Upper lobe of right lung (tissue), 1 donor: Measurements from ENCODE around the gene BNIP5. TPM values are rescaled to one million over a fixed set of nuclear protein-coding genes. Genes with fewer than 3 reads are reported as not detected.

Experiments used
- ATAC-seq: fragments of 200-7000 bp; cut with Tn5 transposase; one replicate; pipeline ENCODE4 v1.9.1; 2020; ENCODE audit warnings: mild to moderate bottlenecking, moderate library complexity
- DNase-seq: peaks from one replicate; pipeline ENCODE4 v3.0.0-alpha.2; 2020
- H3K27ac ChIP-seq: fragments of 200-600 bp; one replicate; pipeline ENCODE4 v1.8.0; 2022
- H3K27me3 ChIP-seq: fragments of 200-600 bp; one replicate; pipeline ENCODE4 v1.8.0; 2022; ENCODE audit warnings: mild to moderate bottlenecking
- H3K36me3 ChIP-seq: fragments of 200-600 bp; one replicate; pipeline ENCODE4 v1.8.0; 2022
- H3K4me1 ChIP-seq: fragments of 200-600 bp; one replicate; pipeline ENCODE4 v1.8.0; 2022
- H3K4me3 ChIP-seq: fragments of 200-600 bp; one replicate; pipeline ENCODE4 v1.8.0; 2022; ENCODE audit warnings: mild to moderate bottlenecking
- H3K9me3 ChIP-seq: fragments of 200-600 bp; one replicate; pipeline ENCODE4 v1.8.0; 2022
- CTCF ChIP-seq: fragments of 200-600 bp; IDR thresholded peaks from one replicate; pipeline ENCODE4 v1.8.0; 2022; ENCODE audit warnings: antibody characterized with exemption
- intact Hi-C: fragments of 100-400 bp; cut with DNase I; formaldehyde crosslinking; loops from one replicate; pipeline ENCODE4 v1.11.0; 2022
- total RNA-seq: library from RNA; stranded (reverse); fragmentation: NEBNext Ultra II Directional; extraction: Animal tissue kit (Norgen Biotek cat#: 25700); gene quantifications from one replicate; pipeline ENCODE4 v1.2.1, GENCODE V29; 2021
- donor health status: DM: no; HTN: yes; CAD: no; lungs with severe emphysema.

Gene BNIP5
- total RNA-seq, 1 donor from 2014 or later, result not detected

GRCh38 chr6:36375644-36376155 lies 39.0 kb upstream of the BNIP5 start:
- ATAC-seq (peak; percentile 8), DNase-seq (no peak)
- no peaks in the 10 kb centered on the region for H3K27me3 ChIP-seq
- H3K9me3 ChIP-seq, result no peaks in the 10 kb centered on the region
- no peak for TF ChIP-seq CTCF
- no peaks in the 10 kb centered on the region for H3K36me3 ChIP-seq
- intact Hi-C loops, result no loop called here
- no peak overlapping the region for H3K4me3 ChIP-seq
- H3K4me1 ChIP-seq, result no peaks in the 10 kb centered on the region
- no peak overlapping the region for H3K27ac ChIP-seq

GRCh38 chr6:36374972-36375371 lies 38.3 kb upstream of the BNIP5 start:
- no peak for ATAC-seq
- TF ChIP-seq CTCF, result no peak
- Histone ChIP-seq H3K4me3 (no peak overlapping the region), H3K27ac (no peak overlapping the region), H3K36me3 (no peaks in the 10 kb centered on the region), H3K9me3 (no peaks in the 10 kb centered on the region), H3K27me3 (no peaks in the 10 kb centered on the region), H3K4me1 (no peaks in the 10 kb centered on the region)
- intact Hi-C loops, result no loop called here
- DNase-seq, result no peak

- no peaks in the 10 kb centered on the region for H3K9me3 ChIP-seq
- no peak overlapping the region for H3K27ac ChIP-seq
- DNase-seq (no peak), ATAC-seq (no peak)
- H3K36me3 ChIP-seq, result no peaks in the 10 kb centered on the region
- TF ChIP-seq CTCF, result no peak
- no peaks in the 10 kb centered on the region for H3K27me3 ChIP-seq
- peaks cover 2% of the 10 kb centered on the region for H3K4me1 ChIP-seq
- H3K4me3 ChIP-seq, result no peak overlapping the region
- intact Hi-C loops, result no loop called here
Measured at GRCh38 chr6:36374194-36374593, 37.5 kb upstream of the BNIP5 start.

GRCh38 chr6:36373368-36374019 lies 36.8 kb upstream of the BNIP5 start:
- Histone ChIP-seq H3K27me3 (no peaks in the 10 kb centered on the region), H3K27ac (no peak overlapping the region), H3K36me3 (no peaks in the 10 kb centered on the region), H3K4me1 (peaks cover 3% of the 10 kb centered on the region), H3K4me3 (no peak overlapping the region), H3K9me3 (no peaks in the 10 kb centered on the region)
- DNase-seq, result no peak
- ATAC-seq, result no peak
- no peak for TF ChIP-seq CTCF
- intact Hi-C loops, result no loop called here

- Histone ChIP-seq H3K27me3 (no peaks in the 10 kb centered on the region), H3K36me3 (no peaks in the 10 kb centered on the region), H3K27ac (no peak overlapping the region), H3K9me3 (no peaks in the 10 kb centered on the region), H3K4me1 (peaks cover 3% of the 10 kb centered on the region), H3K4me3 (no peak overlapping the region)
- ATAC-seq (no peak), DNase-seq (no peak)
- intact Hi-C loops, result no loop called here
- no peak for TF ChIP-seq CTCF
Measured at GRCh38 chr6:36372088-36372487, 35.4 kb upstream of the BNIP5 start.
